Small intestine (tissue), 4 donors: Measurements from ENCODE around the gene SCLY. TPM values are rescaled to one million over a fixed set of nuclear protein-coding genes. Genes with fewer than 3 reads are reported as not detected.

Experiments used
- polyA plus RNA-seq, 4 donors: library from polyadenylated mRNA; stranded (reverse) in 3 of 4; unstranded in 1 of 4; fragments of 200-250 nt in 3 of 4; fragments of 120-200 nt in 1 of 4; gene quantifications; one replicate each; pipeline versions ENCODE4 v1.2.1 to v1.2.3, GENCODE V29; 2013
- donor health status: healthy with polysubstance abuse.
- donor health status: Bipolar disorder and iron deficiency.
- donor health status: healthy.

Gene SCLY
- polyA plus RNA-seq, 4 donors, result 12.7 to 28.8 (median 23.7) TPM

Other genes with a start within 250 kb of the SCLY start
- gene RAMP1, start 201.4 kb upstream of the SCLY start, polyA plus RNA-seq, result 100 to 1,000 TPM in 2 of 4 donors, 10 to 100 TPM in 2; 61.6 to 155 (median 88.0) TPM
- 10 to 100 TPM; 39.7 to 64.2 (median 54.7) TPM for gene UBE2F, start 94.0 kb upstream of the SCLY start, polyA plus RNA-seq
- gene ESPNL, start 39.3 kb downstream of the SCLY start, polyA plus RNA-seq, result 1 to 10 TPM in 1 of 4 donors, under 1 TPM in 2, not detected in 1; 0.54 to 1.4 (median 0.64) TPM
- gene KLHL30, start 77.7 kb downstream of the SCLY start, polyA plus RNA-seq, result under 1 TPM in 2 of 4 donors, not detected in 2; 0.07 to 0.39 TPM
- gene ERFE, start 98.0 kb downstream of the SCLY start, polyA plus RNA-seq, result 1 to 10 TPM in 1 of 4 donors, under 1 TPM in 1, not detected in 2; 0.92 to 1.8 TPM
- gene ILKAP, start 142.7 kb downstream of the SCLY start, polyA plus RNA-seq, result 10 to 100 TPM; 37.6 to 66.0 (median 46.8) TPM
- gene HES6, start 179.0 kb downstream of the SCLY start, polyA plus RNA-seq, result 10 to 100 TPM; 18.2 to 94.3 (median 29.5) TPM
- gene PER2, start 227.6 kb downstream of the SCLY start, polyA plus RNA-seq, result 10 to 100 TPM in 1 of 4 donors, 1 to 10 TPM in 3; 2.2 to 16.5 (median 4.1) TPM